ENCODE results near the gene GNGT1. TPM values are rescaled to one million over a fixed set of nuclear protein-coding genes. Genes with fewer than 3 reads are reported as not detected.
A peak's percentile ranks its signal among the peaks of the same experiment; 100 is the strongest.

The GNGT1 gene
- total RNA-seq, 1 donor from 2014 or later: not detected

- DNase-seq (no peak), ATAC-seq (no peak)
- Histone ChIP-seq H3K27ac (peak overlapping the region; percentile 87), H3K9me3 (no peaks in the 10 kb centered on the region), H3K4me3 (peak overlapping the region; percentile 62), H3K27me3 (no peaks in the 10 kb centered on the region), H3K4me1 (no peaks in the 10 kb centered on the region), H3K36me3 (no peaks in the 10 kb centered on the region)
- no peak for TF ChIP-seq CTCF (IDR thresholded peaks at IDR 0.05)
- intact Hi-C loops (cut with DNase I): no loop called here
Measured at GRCh38 chr7:93920496-93921182, 14.3 kb downstream of the GNGT1 start.

GRCh38 chr7:93921186-93921585 lies 14.8 kb downstream of the GNGT1 start:
- Histone ChIP-seq H3K9me3 (no peaks in the 10 kb centered on the region), H3K27ac (peak overlapping the region; percentile 87), H3K27me3 (no peaks in the 10 kb centered on the region), H3K4me3 (peak overlapping the region; percentile 62), H3K4me1 (no peaks in the 10 kb centered on the region), H3K36me3 (no peaks in the 10 kb centered on the region)
- TF ChIP-seq CTCF (IDR thresholded peaks at IDR 0.05): no peak
- intact Hi-C loops (cut with DNase I): no loop called here
- no peak for DNase-seq
- ATAC-seq: no peak

GRCh38 chr7:93921607-93922566 lies 15.5 kb downstream of the GNGT1 start, which contains the start of gene GNG11:
GNG11 (plus strand) TSS chr7:93921735; CDS start chr7:93922138, 403 bp downstream.
- Histone ChIP-seq H3K9me3 (no peaks in the 10 kb centered on the region), H3K36me3 (no peaks in the 10 kb centered on the region), H3K4me3 (peak within 1 kb of the TSS; percentile 62), H3K4me1 (no peaks in the 10 kb centered on the region), H3K27me3 (no peaks in the 10 kb centered on the region), H3K27ac (peak within 1 kb of the TSS; percentile 87)
- DNase-seq: peak; percentile 79
- intact Hi-C loops (cut with DNase I): no loop called here
- TF ChIP-seq CTCF (IDR thresholded peaks at IDR 0.05): no peak
- peak; percentile 89 for ATAC-seq

GRCh38 chr7:93923296-93923695 lies 16.9 kb downstream of the GNGT1 start:
- ATAC-seq: no peak
- no peaks in the 10 kb centered on the region for H3K27me3 ChIP-seq
- no peaks in the 10 kb centered on the region for H3K4me1 ChIP-seq
- peak overlapping the region; percentile 62 for H3K4me3 ChIP-seq
- peak overlapping the region; percentile 87 for H3K27ac ChIP-seq
- no peak for DNase-seq
- intact Hi-C loops (cut with DNase I): no loop called here
- TF ChIP-seq CTCF (IDR thresholded peaks at IDR 0.05): no peak
- no peaks in the 10 kb centered on the region for H3K9me3 ChIP-seq
- no peaks in the 10 kb centered on the region for H3K36me3 ChIP-seq

- ATAC-seq (no peak), DNase-seq (no peak)
- intact Hi-C loops (cut with DNase I): no loop called here
- H3K27ac ChIP-seq: no peak overlapping the region
- no peak for TF ChIP-seq CTCF (IDR thresholded peaks at IDR 0.05)
- H3K27me3 ChIP-seq: no peaks in the 10 kb centered on the region
- H3K36me3 ChIP-seq: no peaks in the 10 kb centered on the region
- H3K4me3 ChIP-seq: peak overlapping the region; percentile 62
- no peaks in the 10 kb centered on the region for H3K4me1 ChIP-seq
- no peaks in the 10 kb centered on the region for H3K9me3 ChIP-seq
Measured at GRCh38 chr7:93923942-93924341, 17.6 kb downstream of the GNGT1 start.
